GM23338 (cell line): ENCODE measurements around the gene POLD4. TPM values are rescaled to one million over a fixed set of nuclear protein-coding genes. Genes with fewer than 3 reads are reported as not detected.
A peak's percentile ranks its signal among the peaks of the same experiment; 100 is the strongest.

ENCODE experiments used
- ATAC-seq: fragments of 200-7000 bp; cut with Tn5 transposase; 3 replicates; pipeline ENCODE4 v1.9.1; 2020
- DNase-seq: peaks from one replicate; pipeline ENCODE4 v3.0.0-alpha.2; 2015; ENCODE audit warnings: low spot score
- H2AFZ ChIP-seq: fragments of 200-600 bp; sonication (generic); 2 replicates; pipeline ENCODE4 v1.8.0; 2016; ENCODE audit warnings: antibody characterized with exemption, mild to moderate bottlenecking, moderate library complexity
- H3F3A ChIP-seq: fragments of 200-600 bp; sonication (generic); replicated peaks from 2 replicates; pipeline ENCODE4 v1.8.0; 2017; ENCODE audit warnings: antibody characterized with exemption, mixed run types, low read depth
- H3K27ac ChIP-seq: fragments of 200-600 bp; sonication (generic); 2 replicates; pipeline ENCODE4 v1.6.1; 2016; ENCODE audit warnings: low read depth
- H3K27me3 ChIP-seq: fragments of 200-600 bp; sonication (generic); 2 replicates; pipeline ENCODE4 v1.8.0; 2016; ENCODE audit warnings: mild to moderate bottlenecking, mixed run types, moderate library complexity; ENCODE audit not compliant: insufficient read depth
- H3K36me3 ChIP-seq: fragments of 200-600 bp; sonication (generic); 2 replicates; pipeline ENCODE4 v1.8.0; 2016; ENCODE audit warnings: mild to moderate bottlenecking; ENCODE audit not compliant: insufficient read depth
- H3K4me1 ChIP-seq: fragments of 200-600 bp; sonication (generic); 2 replicates; pipeline ENCODE4 v1.8.0; 2016; ENCODE audit warnings: mild to moderate bottlenecking, moderate library complexity; ENCODE audit not compliant: insufficient read depth
- H3K4me2 ChIP-seq: fragments of 200-600 bp; sonication (generic); 2 replicates; pipeline ENCODE4 v1.7.1; 2017; ENCODE audit warnings: mixed run types
- H3K4me3 ChIP-seq: fragments of 200-600 bp; sonication (generic); 2 replicates; pipeline ENCODE4 v1.6.1; 2016; ENCODE audit warnings: mixed run types
- H3K79me2 ChIP-seq: fragments of 200-600 bp; sonication (generic); replicated peaks from 2 replicates; pipeline ENCODE4 v1.8.0; 2017; ENCODE audit warnings: mild to moderate bottlenecking; ENCODE audit not compliant: insufficient read depth
- H3K9me2 ChIP-seq: fragments of 200-600 bp; sonication (generic); 2 replicates; pipeline ENCODE4 v1.8.0; 2017; ENCODE audit not compliant: insufficient read depth
- H4K20me1 ChIP-seq: fragments of 200-600 bp; sonication (generic); replicated peaks from 2 replicates; pipeline ENCODE4 v1.8.0; 2017; ENCODE audit warnings: mild to moderate bottlenecking; ENCODE audit not compliant: insufficient read depth
- H3K27ac Mint-ChIP-seq: 2 replicates; pipeline ENCODE4 v1.8.0; 2020; ENCODE audit warnings: inconsistent platforms, mild to moderate bottlenecking, moderate library complexity, mixed read lengths
- H3K27me3 Mint-ChIP-seq: 3 replicates; pipeline ENCODE4 v1.8.0; 2022; ENCODE audit warnings: low read depth, mild to moderate bottlenecking, moderate library complexity, mixed read lengths, inconsistent platforms; ENCODE audit not compliant: insufficient read depth, poor library complexity
- H3K36me3 Mint-ChIP-seq: 3 replicates; pipeline ENCODE4 v1.8.0; 2021; ENCODE audit warnings: low read depth, mild to moderate bottlenecking, inconsistent platforms, moderate library complexity, mixed read lengths
- H3K4me1 Mint-ChIP-seq: 3 replicates; pipeline ENCODE4 v1.8.0; 2020; ENCODE audit warnings: mild to moderate bottlenecking, inconsistent platforms, mixed read lengths
- H3K4me3 Mint-ChIP-seq: 3 replicates; pipeline ENCODE4 v1.8.0; 2021; ENCODE audit warnings: moderate library complexity, mild to moderate bottlenecking, inconsistent platforms, mixed read lengths
- H3K9me3 Mint-ChIP-seq: 3 replicates; pipeline ENCODE4 v1.8.0; 2020; ENCODE audit warnings: moderate library complexity, mild to moderate bottlenecking, inconsistent platforms, mixed read lengths
- CREB1 ChIP-seq: fragments of 250-450 bp; sonication (Bioruptor Pico); IDR thresholded peaks from 2 replicates; pipeline ENCODE4 v1.5.0; 2020; ENCODE audit warnings: low read depth, mild to moderate bottlenecking, moderate library complexity
- EZH2phosphoT487 ChIP-seq: fragments of 200-600 bp; sonication (generic); IDR thresholded peaks from one replicate; pipeline ENCODE4 v1.8.1; 2018; ENCODE audit warnings: antibody characterized with exemption; ENCODE audit not compliant: unreplicated experiment
- NANOG ChIP-seq: IDR thresholded peaks from 2 replicates; pipeline ENCODE4 v1.6.1; 2016; ENCODE audit warnings: antibody characterized with exemption, borderline replicate concordance
- POLR2AphosphoS5 ChIP-seq: IDR thresholded peaks from 2 replicates; pipeline ENCODE4 v1.6.1; 2016; ENCODE audit warnings: antibody characterized with exemption, low read depth
- polyA plus RNA-seq: library from polyadenylated mRNA; unstranded; fragments of >200 nt; fragmentation: Nextera tagmentation; extraction: Ambion mirVana; gene quantifications from 2 replicates; pipeline ENCODE4 v1.2.1, GENCODE V29; 2016
- total RNA-seq: library from RNA; depleted of rRNA; stranded (reverse); fragments of >200 nt; shearing (Covaris generic); gene quantifications from 2 replicates; pipeline ENCODE4 v1.2.3, GENCODE V29; 2014
- TF ChIP-seq, protein P1 (sequence below): fragments of 250-450 bp; sonication (Bioruptor Pico); IDR thresholded peaks from 2 replicates; pipeline ENCODE4 v1.5.0; 2020; ENCODE audit warnings: mild to moderate bottlenecking, moderate library complexity
- TF ChIP-seq, protein P2 (sequence below): IDR thresholded peaks from 2 replicates; pipeline ENCODE4 v1.6.1; 2016; ENCODE audit warnings: antibody characterized with exemption

Gene POLD4
- total and polyA plus RNA-seq, 2 experiments from 2014 or later = 16.2 to 23.0 TPM

DNA sequence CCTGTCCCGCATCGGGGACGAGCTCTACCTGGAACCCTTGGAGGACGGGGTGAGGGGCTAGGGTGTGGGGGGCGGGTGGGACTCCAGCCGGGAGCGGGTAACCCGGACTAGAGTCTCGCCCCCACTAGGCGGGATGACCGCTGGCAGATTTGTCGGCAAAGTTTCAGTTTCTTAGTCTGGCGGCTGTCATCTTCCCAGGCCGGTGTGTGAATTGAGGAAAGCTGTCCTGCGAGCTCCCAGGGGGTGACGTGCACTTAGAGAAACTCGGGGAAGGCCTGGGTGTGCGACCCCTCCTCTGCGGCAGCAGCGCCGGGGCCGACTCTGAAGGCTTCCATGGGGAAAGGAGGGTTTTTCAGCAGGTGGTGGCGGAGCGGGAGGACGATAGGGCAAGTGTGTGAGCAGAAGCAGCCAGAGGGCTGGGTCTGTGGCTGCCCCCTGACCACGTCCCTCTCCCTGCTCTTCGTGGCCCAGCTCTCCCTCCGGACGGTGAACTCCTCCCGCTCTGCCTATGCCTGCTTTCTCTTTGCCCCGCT, 38.9 kb upstream of the POLD4 start (continued):
- TF ChIP-seq, protein P1, sequence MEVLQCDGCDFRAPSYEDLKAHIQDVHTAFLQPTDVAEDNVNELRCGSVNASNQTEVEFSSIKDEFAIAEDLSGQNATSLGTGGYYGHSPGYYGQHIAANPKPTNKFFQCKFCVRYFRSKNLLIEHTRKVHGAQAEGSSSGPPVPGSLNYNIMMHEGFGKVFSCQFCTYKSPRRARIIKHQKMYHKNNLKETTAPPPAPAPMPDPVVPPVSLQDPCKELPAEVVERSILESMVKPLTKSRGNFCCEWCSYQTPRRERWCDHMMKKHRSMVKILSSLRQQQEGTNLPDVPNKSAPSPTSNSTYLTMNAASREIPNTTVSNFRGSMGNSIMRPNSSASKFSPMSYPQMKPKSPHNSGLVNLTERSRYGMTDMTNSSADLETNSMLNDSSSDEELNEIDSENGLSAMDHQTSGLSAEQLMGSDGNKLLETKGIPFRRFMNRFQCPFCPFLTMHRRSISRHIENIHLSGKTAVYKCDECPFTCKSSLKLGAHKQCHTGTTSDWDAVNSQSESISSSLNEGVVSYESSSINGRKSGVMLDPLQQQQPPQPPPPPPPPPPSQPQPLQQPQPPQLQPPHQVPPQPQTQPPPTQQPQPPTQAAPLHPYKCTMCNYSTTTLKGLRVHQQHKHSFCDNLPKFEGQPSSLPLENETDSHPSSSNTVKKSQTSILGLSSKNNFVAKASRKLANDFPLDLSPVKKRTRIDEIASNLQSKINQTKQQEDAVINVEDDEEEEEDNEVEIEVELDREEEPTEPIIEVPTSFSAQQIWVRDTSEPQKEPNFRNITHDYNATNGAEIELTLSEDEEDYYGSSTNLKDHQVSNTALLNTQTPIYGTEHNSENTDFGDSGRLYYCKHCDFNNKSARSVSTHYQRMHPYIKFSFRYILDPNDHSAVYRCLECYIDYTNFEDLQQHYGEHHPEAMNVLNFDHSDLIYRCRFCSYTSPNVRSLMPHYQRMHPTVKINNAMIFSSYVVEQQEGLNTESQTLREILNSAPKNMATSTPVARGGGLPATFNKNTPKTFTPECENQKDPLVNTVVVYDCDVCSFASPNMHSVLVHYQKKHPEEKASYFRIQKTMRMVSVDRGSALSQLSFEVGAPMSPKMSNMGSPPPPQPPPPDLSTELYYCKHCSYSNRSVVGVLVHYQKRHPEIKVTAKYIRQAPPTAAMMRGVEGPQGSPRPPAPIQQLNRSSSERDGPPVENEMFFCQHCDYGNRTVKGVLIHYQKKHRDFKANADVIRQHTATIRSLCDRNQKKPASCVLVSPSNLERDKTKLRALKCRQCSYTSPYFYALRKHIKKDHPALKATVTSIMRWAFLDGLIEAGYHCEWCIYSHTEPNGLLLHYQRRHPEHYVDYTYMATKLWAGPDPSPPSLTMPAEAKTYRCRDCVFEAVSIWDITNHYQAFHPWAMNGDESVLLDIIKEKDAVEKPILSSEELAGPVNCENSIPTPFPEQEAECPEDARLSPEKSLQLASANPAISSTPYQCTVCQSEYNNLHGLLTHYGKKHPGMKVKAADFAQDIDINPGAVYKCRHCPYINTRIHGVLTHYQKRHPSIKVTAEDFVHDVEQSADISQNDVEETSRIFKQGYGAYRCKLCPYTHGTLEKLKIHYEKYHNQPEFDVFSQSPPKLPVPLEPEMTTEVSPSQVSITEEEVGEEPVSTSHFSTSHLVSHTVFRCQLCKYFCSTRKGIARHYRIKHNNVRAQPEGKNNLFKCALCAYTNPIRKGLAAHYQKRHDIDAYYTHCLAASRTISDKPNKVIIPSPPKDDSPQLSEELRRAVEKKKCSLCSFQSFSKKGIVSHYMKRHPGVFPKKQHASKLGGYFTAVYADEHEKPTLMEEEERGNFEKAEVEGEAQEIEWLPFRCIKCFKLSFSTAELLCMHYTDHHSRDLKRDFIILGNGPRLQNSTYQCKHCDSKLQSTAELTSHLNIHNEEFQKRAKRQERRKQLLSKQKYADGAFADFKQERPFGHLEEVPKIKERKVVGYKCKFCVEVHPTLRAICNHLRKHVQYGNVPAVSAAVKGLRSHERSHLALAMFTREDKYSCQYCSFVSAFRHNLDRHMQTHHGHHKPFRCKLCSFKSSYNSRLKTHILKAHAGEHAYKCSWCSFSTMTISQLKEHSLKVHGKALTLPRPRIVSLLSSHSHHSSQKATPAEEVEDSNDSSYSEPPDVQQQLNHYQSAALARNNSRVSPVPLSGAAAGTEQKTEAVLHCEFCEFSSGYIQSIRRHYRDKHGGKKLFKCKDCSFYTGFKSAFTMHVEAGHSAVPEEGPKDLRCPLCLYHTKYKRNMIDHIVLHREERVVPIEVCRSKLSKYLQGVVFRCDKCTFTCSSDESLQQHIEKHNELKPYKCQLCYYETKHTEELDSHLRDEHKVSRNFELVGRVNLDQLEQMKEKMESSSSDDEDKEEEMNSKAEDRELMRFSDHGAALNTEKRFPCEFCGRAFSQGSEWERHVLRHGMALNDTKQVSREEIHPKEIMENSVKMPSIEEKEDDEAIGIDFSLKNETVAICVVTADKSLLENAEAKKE = no peak
- TF ChIP-seq EZH2phosphoT487 = no peak
- no peak for TF ChIP-seq NANOG
- TF ChIP-seq POLR2AphosphoS5 = no peak

DNA sequence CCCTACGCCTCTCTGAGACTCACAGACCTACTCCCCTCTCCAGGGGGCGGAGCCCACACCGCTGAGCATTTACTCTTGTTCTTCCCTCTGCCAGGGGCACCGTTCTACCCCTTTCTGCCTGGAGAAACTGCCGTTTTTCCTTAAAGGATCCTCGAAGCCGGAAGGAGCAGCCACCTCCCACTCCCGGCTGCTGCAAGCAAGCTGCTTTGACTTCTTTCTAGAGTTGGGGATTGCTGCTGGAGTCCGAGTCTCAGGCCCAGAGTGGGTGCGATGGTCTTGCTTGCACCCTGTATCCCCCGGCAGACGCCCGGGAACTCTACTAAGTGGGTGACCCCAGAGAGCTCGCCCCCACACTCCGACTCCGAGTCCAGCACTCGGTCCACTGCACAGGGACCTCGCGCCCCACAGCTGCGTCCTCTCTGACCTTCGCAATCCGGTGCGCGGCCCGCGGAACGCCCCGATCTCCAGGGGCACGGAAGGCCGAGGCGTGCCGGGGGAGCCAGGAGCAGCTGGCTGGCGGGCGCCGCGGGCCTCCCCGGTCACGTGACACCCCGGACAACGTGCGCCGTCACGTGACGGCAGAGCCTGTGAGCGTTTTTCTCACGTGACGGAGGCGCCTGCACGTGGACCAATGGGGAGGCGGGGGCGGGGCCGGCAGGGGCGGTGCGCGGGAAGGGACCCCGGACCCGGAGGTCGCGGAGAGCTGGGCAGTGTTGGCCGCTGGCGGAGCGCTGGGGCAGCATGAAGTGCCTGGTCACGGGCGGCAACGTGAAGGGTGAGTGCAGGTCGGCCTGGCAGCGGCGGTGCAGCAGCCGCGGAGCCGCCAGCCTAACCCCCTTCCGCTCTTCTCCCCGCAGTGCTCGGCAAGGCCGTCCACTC, 38.2 kb upstream of the POLD4 start, which contains the start of gene RAD9A:
TSS of gene RAD9A (plus strand) at position 683 of the 879 bp plus-strand sequence. CDS start at position 742, 59 bp downstream.
- peak; percentile 98 for DNase-seq
- no peaks in the 10 kb centered on the region for H3K9me3 Mint-ChIP-seq
- Histone ChIP-seq H3K9me2 (no peaks in the 10 kb centered on the region), H3K4me3 (peak within 1 kb of the TSS; percentile 94), H4K20me1 (no peaks in the 10 kb centered on the region; the same call in 1 of the 2 replicates), H3F3A (0 out of 2 replicates have a peak, but pooled peaks cover 8% of the 10 kb centered on the region), H3K4me2 (peak within 1 kb of the TSS; percentile 99), H2AFZ (peak within 1 kb of the TSS; percentile 91), H3K79me2 (0 out of 2 replicates have a peak, but pooled peaks cover 3% of the 10 kb centered on the region), H3K4me1 (peaks cover 14% of the 10 kb centered on the region), H3K36me3 (no peaks in the 10 kb centered on the region), H3K27me3 (no peaks in the 10 kb centered on the region), H3K27ac (no peak within 1 kb of the TSS)
- TF ChIP-seq EZH2phosphoT487 = no peak
- TF ChIP-seq, protein P2, sequence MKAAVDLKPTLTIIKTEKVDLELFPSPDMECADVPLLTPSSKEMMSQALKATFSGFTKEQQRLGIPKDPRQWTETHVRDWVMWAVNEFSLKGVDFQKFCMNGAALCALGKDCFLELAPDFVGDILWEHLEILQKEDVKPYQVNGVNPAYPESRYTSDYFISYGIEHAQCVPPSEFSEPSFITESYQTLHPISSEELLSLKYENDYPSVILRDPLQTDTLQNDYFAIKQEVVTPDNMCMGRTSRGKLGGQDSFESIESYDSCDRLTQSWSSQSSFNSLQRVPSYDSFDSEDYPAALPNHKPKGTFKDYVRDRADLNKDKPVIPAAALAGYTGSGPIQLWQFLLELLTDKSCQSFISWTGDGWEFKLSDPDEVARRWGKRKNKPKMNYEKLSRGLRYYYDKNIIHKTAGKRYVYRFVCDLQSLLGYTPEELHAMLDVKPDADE = peak; percentile 75
- peak; percentile 88 for TF ChIP-seq CREB1 (CRISPR knock-in tag)
- peak; percentile 86 for TF ChIP-seq POLR2AphosphoS5
- peak within 1 kb of the TSS; percentile 90 for H3K4me3 Mint-ChIP-seq
- H3K27me3 Mint-ChIP-seq = peaks cover 15% of the 10 kb centered on the region
- peak; percentile 77 for ATAC-seq
- H3K27ac Mint-ChIP-seq = peak within 1 kb of the TSS; percentile 88; the same call in 1 of the 2 replicates
- H3K4me1 Mint-ChIP-seq = peaks cover 39% of the 10 kb centered on the region
- H3K36me3 Mint-ChIP-seq = peaks cover 14% of the 10 kb centered on the region
